ENCODE data around the gene MCRIP1.

The MCRIP1 gene

DNA sequence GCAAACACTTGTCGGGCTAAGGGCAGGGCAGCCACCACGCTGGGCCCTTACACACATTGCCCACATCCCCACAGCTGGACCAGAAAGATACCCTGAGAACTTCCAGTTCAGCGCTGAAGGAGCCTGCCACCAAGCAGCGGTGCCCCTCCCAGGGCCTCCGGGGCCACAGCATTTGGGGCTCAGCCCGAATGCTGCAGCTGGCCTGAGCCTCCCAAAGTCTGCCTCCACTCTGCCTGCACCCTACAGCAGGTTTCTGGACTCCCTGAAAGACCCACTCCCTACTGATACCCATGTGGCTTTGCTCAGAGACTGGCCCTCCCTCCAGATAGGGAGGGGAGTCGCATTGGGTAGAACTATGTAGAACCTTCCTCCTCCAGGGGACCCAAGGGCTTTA, 1.5 kb downstream of the MCRIP1 start:
- 93% methylated on average over 7 of the region's 7 CpGs for WGBS
- Histone ChIP-seq H2BK12ac (ENCODE audit: low read length in 2 of 2) (peak overlapping the region in 1 of 2 experiments; percentile 15), H2BK120ac (ENCODE audit: low read depth, low read length) (no peak overlapping the region)

GRCh38 chr17:81829858-81830257, 3.2 kb downstream of the MCRIP1 start:
- no peak overlapping the region for H3K4ac ChIP-seq (ENCODE audit: low read depth in 1 of 2, low read length in 2 of 2)
- H4K91ac ChIP-seq (ENCODE audit: low read length) = no peak overlapping the region
- WGBS = 90% methylated on average over 6 of the region's 6 CpGs
- H3K36me3 ChIP-seq (ENCODE audit: control insufficient read depth in 1 of 2, insufficient read depth in 2 of 2, low read depth in 1 of 2, low read length in 2 of 2) = peaks cover 6 to 26% of the 10 kb centered on the region in 2 experiments
- no peak overlapping the region for H3K14ac ChIP-seq (ENCODE audit: low read length in 2 of 2)
- H3K9me3 ChIP-seq (ENCODE audit: control insufficient read depth, low read length) = no peaks in the 10 kb centered on the region
- H3K4me2 ChIP-seq (ENCODE audit: low read length, poor library complexity, severe bottlenecking) = no peak overlapping the region
- no peak overlapping the region for H4K8ac ChIP-seq (ENCODE audit: low read length)
- peaks cover 35% of the 10 kb centered on the region for H3K4me1 ChIP-seq (ENCODE audit: control insufficient read depth, insufficient read depth, low read depth, low read length)
- H3K23ac ChIP-seq (ENCODE audit: low read length in 2 of 2) = no peak overlapping the region
- H2BK5ac ChIP-seq (ENCODE audit: low read depth, low read length, poor library complexity, severe bottlenecking) = no peak overlapping the region
- H3K9ac ChIP-seq (ENCODE audit: low read length) = no peak overlapping the region
- peaks cover 38% of the 10 kb centered on the region for H3K79me1 ChIP-seq (replicated peaks; ENCODE audit: low read length, poor library complexity, severe bottlenecking)
- no peak overlapping the region for H3K27ac ChIP-seq (ENCODE audit: low read length, poor library complexity, severe bottlenecking)
- no peak overlapping the region for H2AFZ ChIP-seq (ENCODE audit: low read depth, low read length)
- no peak overlapping the region for H3K18ac ChIP-seq (ENCODE audit: low read depth in 1 of 2, low read length in 2 of 2)
- no peak overlapping the region for H2AK5ac ChIP-seq (ENCODE audit: low read length, severe bottlenecking)
- no peak overlapping the region for H2BK15ac ChIP-seq (ENCODE audit: low read depth, poor library complexity, severe bottlenecking)
- no peak overlapping the region for H2BK120ac ChIP-seq (ENCODE audit: low read depth, low read length)
- no peak overlapping the region for H2BK12ac ChIP-seq (ENCODE audit: low read length in 2 of 2)
- no peaks in the 10 kb centered on the region for H3K27me3 ChIP-seq (ENCODE audit: control insufficient read depth in 1 of 2, insufficient read depth in 1 of 2, low read length in 2 of 2)
- no peak for DNase-seq
- H3K4me3 ChIP-seq (ENCODE audit: insufficient read depth in 1 of 2, low read depth in 1 of 2, low read length in 2 of 2) = no peak overlapping the region

More for the DNA sequence above, 1.5 kb downstream of the MCRIP1 start:
- Histone ChIP-seq H2AK5ac (ENCODE audit: low read length, severe bottlenecking) (no peak overlapping the region), H2AFZ (ENCODE audit: low read depth, low read length) (no peak overlapping the region), H2BK15ac (ENCODE audit: low read depth, poor library complexity, severe bottlenecking) (no peak overlapping the region), H4K8ac (ENCODE audit: low read length) (no peak overlapping the region), H3K4ac (ENCODE audit: low read depth in 1 of 2, low read length in 2 of 2) (no peak overlapping the region), H3K4me1 (ENCODE audit: control insufficient read depth, insufficient read depth, low read depth, low read length) (peaks cover 35% of the 10 kb centered on the region), H3K9me3 (ENCODE audit: control insufficient read depth, low read length) (no peaks in the 10 kb centered on the region), H3K23ac (ENCODE audit: low read length in 2 of 2) (no peak overlapping the region), H3K9ac (ENCODE audit: low read length) (peak overlapping the region; percentile 92), H3K36me3 (ENCODE audit: control insufficient read depth in 1 of 2, insufficient read depth in 2 of 2, low read depth in 1 of 2, low read length in 2 of 2) (peaks cover 4 to 11% of the 10 kb centered on the region in 2 experiments), H3K18ac (ENCODE audit: low read depth in 1 of 2, low read length in 2 of 2) (no peak overlapping the region), H3K14ac (ENCODE audit: low read length in 2 of 2) (no peak overlapping the region), H4K91ac (ENCODE audit: low read length) (no peak overlapping the region), H3K4me2 (ENCODE audit: low read length, poor library complexity, severe bottlenecking) (peak overlapping the region; percentile 31), H3K27ac (ENCODE audit: low read length, poor library complexity, severe bottlenecking) (no peak overlapping the region), H2BK5ac (ENCODE audit: low read depth, low read length, poor library complexity, severe bottlenecking) (peak overlapping the region; percentile 11), H3K4me3 (ENCODE audit: insufficient read depth in 1 of 2, low read depth in 1 of 2, low read length in 2 of 2) (peak overlapping the region in 1 of 2 experiments; percentile 91), H3K79me1 (replicated peaks; ENCODE audit: low read length, poor library complexity, severe bottlenecking) (peaks cover 24% of the 10 kb centered on the region), H3K27me3 (ENCODE audit: control insufficient read depth in 1 of 2, insufficient read depth in 1 of 2, low read length in 2 of 2) (no peaks in the 10 kb centered on the region)
- DNase-seq = no peak

DNA sequence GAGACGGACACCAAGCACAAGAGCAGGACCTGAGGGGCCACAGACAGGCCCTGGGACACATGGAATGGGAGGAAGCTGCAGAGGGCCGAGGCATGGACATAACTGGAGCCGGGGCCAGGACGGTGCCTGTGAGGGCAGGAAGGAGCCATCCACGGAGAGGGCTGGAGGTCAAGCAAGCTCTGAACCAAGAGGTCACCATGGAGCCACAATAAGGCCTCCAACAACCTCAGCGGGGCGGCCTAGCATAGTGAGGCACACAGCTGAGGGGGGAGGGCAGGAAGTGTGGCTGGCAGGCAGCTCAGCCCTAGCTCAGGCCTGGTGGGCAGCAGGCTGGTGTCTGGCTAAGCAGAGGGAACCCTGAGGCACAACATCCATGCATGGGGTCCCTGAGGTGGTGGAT, 4.4 kb downstream of the MCRIP1 start:
- Histone ChIP-seq H3K23ac (ENCODE audit: low read length in 2 of 2) (peak overlapping the region in 1 of 2 experiments; percentile 62), H3K36me3 (ENCODE audit: control insufficient read depth in 1 of 2, insufficient read depth in 2 of 2, low read depth in 1 of 2, low read length in 2 of 2) (peaks cover 6 to 38% of the 10 kb centered on the region in 2 experiments), H4K91ac (ENCODE audit: low read length) (peak overlapping the region; percentile 9), H3K27me3 (ENCODE audit: control insufficient read depth in 1 of 2, insufficient read depth in 1 of 2, low read length in 2 of 2) (no peaks in the 10 kb centered on the region), H3K9ac (ENCODE audit: low read length) (no peak overlapping the region), H3K14ac (ENCODE audit: low read length in 2 of 2) (peak overlapping the region in 1 of 2 experiments; percentile 71), H2AFZ (ENCODE audit: low read depth, low read length) (no peak overlapping the region), H2BK120ac (ENCODE audit: low read depth, low read length) (no peak overlapping the region), H3K4me1 (ENCODE audit: control insufficient read depth, insufficient read depth, low read depth, low read length) (peaks cover 26% of the 10 kb centered on the region), H4K8ac (ENCODE audit: low read length) (peak overlapping the region; percentile 51), H3K27ac (ENCODE audit: low read length, poor library complexity, severe bottlenecking) (no peak overlapping the region), H2BK12ac (ENCODE audit: low read length in 2 of 2) (no peak overlapping the region), H2AK5ac (ENCODE audit: low read length, severe bottlenecking) (no peak overlapping the region), H3K4me3 (ENCODE audit: insufficient read depth in 1 of 2, low read depth in 1 of 2, low read length in 2 of 2) (no peak overlapping the region), H3K79me1 (replicated peaks; ENCODE audit: low read length, poor library complexity, severe bottlenecking) (peaks cover 47% of the 10 kb centered on the region), H2BK5ac (ENCODE audit: low read depth, low read length, poor library complexity, severe bottlenecking) (no peak overlapping the region), H3K4ac (ENCODE audit: low read depth in 1 of 2, low read length in 2 of 2) (peak overlapping the region in 1 of 2 experiments; percentile 54), H3K4me2 (ENCODE audit: low read length, poor library complexity, severe bottlenecking) (no peak overlapping the region), H2BK15ac (ENCODE audit: low read depth, poor library complexity, severe bottlenecking) (no peak overlapping the region), H3K9me3 (ENCODE audit: control insufficient read depth, low read length) (no peaks in the 10 kb centered on the region), H3K18ac (ENCODE audit: low read depth in 1 of 2, low read length in 2 of 2) (peak overlapping the region; percentile 11 to 30)
- WGBS = 56% methylated on average over 7 of the region's 7 CpGs
- no peak for DNase-seq

GRCh38 chr17:81825841-81826466, 7.1 kb downstream of the MCRIP1 start:
- Histone ChIP-seq H2BK120ac (ENCODE audit: low read depth, low read length) (no peak overlapping the region), H3K9ac (ENCODE audit: low read length) (no peak overlapping the region), H2AFZ (ENCODE audit: low read depth, low read length) (no peak overlapping the region), H2BK5ac (ENCODE audit: low read depth, low read length, poor library complexity, severe bottlenecking) (no peak overlapping the region), H3K4me3 (ENCODE audit: insufficient read depth in 1 of 2, low read depth in 1 of 2, low read length in 2 of 2) (no peak overlapping the region), H2BK15ac (ENCODE audit: low read depth, poor library complexity, severe bottlenecking) (no peak overlapping the region), H3K4me2 (ENCODE audit: low read length, poor library complexity, severe bottlenecking) (no peak overlapping the region), H3K4ac (ENCODE audit: low read depth in 1 of 2, low read length in 2 of 2) (no peak overlapping the region), H4K91ac (ENCODE audit: low read length) (peak overlapping the region; percentile 35), H3K18ac (ENCODE audit: low read depth in 1 of 2, low read length in 2 of 2) (no peak overlapping the region), H2BK12ac (ENCODE audit: low read length in 2 of 2) (no peak overlapping the region), H3K9me3 (ENCODE audit: control insufficient read depth, low read length) (no peaks in the 10 kb centered on the region), H3K27ac (ENCODE audit: low read length, poor library complexity, severe bottlenecking) (no peak overlapping the region), H3K14ac (ENCODE audit: low read length in 2 of 2) (no peak overlapping the region), H3K79me1 (replicated peaks; ENCODE audit: low read length, poor library complexity, severe bottlenecking) (peaks cover 40% of the 10 kb centered on the region), H3K36me3 (ENCODE audit: control insufficient read depth in 1 of 2, insufficient read depth in 2 of 2, low read depth in 1 of 2, low read length in 2 of 2) (peaks cover 14 to 65% of the 10 kb centered on the region in 2 experiments), H2AK5ac (ENCODE audit: low read length, severe bottlenecking) (no peak overlapping the region), H3K23ac (ENCODE audit: low read length in 2 of 2) (no peak overlapping the region), H3K4me1 (ENCODE audit: control insufficient read depth, insufficient read depth, low read depth, low read length) (peaks cover 24% of the 10 kb centered on the region), H4K8ac (ENCODE audit: low read length) (peak overlapping the region; percentile 47), H3K27me3 (ENCODE audit: control insufficient read depth in 1 of 2, insufficient read depth in 1 of 2, low read length in 2 of 2) (no peaks in the 10 kb centered on the region)
- no peak for DNase-seq
- 90% methylated on average over 11 of the region's 11 CpGs for WGBS
